Measurements from ENCODE around the gene LAMA5.

LAMA5 gene

DNA sequence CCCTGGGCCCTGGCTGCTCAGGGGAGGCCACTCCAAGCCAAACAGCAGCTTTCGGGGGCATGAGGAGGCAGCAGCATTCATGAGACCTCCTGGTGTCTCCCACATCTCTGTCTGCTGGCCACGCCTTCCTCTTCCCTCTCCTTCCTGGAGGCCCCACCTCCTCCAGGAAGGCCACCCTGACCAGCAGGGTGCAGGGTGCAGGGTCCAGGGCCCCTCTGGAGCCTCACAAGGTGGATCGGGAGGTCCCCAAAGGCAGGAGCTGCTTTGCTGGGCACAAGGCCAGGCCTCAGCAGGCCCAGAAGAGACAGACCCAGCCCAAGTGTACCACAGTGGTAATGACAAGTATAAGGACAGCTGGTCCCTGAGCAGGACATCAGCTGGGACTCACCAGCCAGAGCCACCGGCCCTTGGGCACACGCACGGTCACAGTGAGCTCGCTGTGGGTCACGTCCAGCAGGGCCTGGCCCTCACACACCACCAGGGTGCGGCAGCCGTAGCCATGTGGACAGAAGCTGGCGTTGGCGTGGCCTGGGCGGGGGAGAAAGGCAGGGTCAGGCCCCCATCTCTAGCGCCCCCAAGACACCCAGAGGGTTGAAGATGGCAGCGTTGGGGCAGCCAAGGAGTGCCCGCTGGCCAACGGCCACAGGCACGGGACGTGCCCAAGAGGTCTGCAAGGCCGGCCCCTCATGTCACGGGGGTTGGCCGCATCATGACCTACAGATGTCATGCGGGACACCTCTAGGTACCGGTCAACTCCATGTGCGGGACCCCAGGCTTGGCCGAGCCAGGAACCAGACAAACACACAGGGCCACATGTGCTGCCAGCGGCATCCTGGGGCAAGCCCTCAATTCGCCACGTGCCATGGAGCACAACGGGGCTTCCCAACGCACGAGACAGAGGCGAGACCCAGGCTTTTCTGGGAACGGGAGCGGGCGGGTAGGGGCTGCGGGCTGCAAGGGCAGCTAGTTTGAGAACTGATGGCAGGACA is 37.4 kb downstream of the LAMA5 start:
- DNase-seq (ENCODE audit: low spot score) = no peak

DNA sequence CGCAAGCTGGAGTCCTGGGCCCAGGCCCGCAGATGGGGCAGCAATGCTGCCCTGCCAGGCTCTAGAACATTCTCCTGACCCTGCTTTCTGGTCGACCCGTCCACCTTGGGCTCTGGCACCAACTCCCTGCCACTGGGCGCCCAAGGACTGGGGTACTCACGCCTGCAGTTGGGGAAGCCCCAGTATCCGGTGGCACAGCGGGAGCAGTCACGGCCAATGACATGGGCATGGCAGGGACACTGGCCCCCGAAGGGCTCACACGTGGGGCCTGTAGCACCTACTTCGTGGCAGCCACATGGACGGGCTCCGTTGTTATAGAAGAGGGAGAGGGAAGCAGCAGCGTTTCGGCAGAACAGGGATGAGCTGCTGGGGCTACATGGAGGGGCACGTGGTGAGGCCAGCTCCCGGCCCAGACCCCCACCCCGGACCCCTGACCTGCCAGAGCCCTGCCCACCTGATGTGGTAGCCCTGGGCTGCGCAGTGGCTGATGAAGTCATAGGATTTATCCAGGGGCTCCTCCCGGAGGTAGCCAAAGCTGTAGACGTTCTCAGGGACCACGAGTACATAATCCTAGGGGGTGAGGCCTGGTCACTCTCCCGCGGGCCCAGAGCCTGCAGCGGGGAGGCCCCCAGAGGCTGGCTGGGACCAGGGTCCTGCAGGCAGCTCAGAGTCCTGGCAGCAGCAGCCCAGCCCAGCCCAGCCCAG is 38.3 kb downstream of the LAMA5 start:
- DNase-seq (ENCODE audit: low spot score) = no peak

DNA sequence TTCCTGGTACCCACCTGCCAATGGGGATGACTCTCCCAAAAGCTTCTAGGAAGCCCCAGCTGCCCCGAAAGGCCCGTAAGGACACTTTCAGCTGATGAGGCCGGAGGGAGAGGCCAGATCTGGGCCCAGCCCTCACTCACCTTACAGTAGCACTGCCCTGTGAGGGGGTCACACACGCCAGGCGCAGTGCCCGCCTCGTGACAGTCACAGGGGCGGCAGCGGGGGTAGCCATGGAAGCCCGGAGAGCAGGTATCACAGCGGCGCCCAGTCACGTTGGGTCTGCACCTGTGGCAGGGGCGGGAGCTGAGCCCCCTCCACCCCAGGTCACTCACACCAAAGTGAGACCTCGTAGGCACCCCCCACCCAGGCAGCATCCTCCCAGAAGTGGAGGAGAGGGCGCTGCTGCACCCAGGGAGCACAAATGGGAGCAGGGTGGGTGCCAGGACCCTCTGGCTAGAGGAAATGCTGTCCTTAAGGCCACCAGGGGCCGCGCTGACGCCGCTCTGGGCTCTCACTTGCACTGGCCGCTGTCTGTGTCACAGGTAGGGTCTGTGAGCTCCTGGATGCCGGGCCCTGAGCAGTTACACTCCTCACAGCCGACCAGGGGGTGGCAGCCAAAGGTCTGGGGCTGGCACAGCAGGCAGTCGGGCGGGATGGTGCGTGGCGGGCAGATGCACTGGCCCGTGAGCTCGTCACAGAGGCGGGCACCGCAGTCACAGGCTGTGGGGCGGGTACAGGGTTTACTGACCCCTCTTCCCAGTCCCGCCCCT is 39.2 kb downstream of the LAMA5 start:
- DNase-seq (ENCODE audit: low spot score) = no peak

DNA sequence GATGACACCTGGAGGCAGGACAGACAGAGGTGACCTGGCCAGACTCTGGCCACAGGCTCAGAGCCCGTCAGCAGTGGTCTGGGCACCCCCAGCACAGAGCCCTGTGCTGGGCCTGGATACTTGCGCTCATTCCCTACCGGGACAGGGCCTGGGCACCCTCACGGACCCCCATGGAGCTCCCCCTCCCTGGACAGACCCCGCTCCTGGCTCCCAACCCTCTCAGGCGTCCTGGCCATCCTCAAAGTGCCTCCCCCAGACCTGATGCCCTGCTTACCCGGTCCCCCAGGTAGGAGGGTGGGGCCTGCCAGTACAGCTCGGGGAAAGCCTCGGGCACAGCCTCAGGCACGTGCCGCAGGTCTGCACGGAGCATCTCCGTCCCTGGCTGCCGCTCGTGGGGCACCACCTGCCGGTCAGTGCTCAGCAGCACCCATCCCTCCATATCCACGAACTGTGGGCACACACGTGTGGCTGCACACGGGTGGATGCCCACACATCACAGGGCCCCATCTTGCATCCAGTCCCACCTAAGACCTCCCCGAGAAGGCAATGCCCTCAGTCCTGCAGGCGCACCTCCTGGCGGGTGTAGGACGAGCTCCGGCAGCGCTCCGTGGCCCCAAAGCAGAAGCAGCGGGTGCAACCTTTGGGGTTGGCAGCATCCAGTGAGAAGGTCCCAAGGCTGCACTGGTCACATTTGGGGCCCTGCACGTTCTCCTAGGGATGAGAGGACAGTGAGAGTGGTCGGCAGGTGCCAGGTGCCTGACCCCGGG is 40.0 kb downstream of the LAMA5 start:
- no peak for DNase-seq (ENCODE audit: low spot score)

DNA sequence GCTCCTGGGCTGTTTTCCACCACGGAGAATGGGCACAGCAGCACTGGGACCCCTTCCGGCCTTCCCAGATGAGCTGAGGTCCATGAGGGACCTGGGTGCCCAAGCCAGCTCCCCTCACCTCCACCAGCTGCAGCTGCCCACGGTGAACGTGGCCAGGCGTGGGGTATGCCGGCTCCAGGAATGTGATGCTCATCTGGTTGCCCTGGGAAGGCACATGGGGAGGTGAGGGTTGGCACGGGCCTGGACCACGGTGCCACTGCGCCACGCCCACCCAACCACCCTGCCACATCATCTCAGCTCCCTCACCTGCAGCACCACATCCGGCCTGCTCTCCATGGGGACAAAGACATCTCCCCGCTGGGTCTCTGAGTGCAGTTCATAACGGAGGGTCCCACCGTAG is 40.6 kb downstream of the LAMA5 start:
- no peak for DNase-seq (ENCODE audit: low spot score)

DNA sequence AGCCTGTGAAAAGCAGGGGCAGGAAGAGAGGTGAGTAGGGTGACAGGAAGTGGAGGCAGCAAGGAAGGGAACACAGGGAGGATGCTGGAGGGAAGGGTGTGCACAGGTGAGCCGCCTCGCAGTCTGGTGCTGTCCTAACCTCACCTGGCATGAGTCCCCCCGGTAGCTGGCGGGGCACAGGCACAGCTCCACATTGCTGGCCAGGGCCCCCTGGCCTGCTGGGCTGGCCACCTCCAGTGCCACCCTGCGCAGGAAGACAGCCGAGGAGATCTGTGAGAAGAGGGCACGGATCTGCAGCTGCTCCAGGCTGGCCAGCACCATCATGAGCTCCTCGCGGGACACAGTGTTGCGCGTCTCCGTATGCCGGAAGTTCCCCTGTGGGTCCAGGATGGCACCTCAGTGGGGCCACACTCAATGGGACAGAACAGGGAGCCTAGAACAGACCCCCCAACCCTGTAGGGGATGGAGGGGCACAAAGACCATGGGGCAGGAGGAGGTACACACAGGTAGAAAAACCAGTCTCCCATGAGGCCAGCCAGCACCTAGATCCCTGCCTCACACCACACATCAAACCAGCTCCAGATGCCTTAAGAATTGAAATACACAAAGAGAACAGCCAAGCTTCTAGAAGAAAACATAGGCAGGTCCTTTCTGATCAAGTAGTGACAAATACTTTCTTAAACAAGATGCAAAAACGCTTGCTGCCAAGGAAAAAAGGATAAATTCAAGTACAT is 41.8 kb downstream of the LAMA5 start:
- no peak for DNase-seq (ENCODE audit: low spot score)

DNA sequence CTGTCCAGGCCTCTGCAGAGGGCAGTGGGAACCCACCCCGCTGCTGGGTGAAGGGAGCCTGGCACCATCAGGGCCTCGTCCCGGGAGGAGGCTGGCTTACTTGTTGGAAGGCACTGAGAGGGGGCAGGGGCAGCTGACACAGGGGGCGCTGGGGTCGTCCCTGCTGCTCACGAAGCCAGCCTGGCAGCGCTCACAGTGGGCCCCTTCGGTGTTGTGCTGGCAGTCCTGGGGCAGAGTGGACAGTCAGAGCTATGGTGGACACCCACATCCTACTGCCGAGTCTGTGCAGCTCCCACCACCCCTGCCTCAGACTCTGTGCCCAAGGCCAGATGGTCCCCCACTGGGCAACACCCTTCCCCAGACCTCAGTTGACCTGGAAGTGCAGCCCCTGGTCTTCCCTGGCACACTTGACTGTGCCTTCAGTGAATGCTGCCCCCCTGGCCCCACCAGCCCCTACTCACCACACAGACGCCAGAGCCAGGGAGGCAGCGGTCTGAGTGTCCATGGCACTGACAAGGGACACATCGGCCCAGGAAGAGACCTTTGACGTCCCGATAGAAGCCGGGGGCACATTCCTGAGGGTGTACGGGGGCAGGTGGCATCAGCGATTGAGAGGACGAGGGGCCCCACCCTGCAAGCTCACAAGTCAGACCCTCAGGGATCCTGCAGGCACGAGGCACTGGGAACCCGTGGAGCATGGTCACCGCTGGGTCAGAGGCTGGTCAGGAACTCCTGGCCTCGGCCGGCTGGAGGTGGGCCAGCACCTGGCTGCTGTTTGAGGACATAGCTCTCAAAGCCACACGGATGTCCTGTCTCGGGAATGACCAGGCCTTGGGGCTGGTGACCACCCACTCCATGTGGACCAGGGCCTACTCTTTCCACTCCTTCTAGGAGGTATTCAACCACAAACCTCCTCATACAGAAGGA is 42.9 kb downstream of the LAMA5 start:
- no peak for DNase-seq (ENCODE audit: low spot score)

DNA sequence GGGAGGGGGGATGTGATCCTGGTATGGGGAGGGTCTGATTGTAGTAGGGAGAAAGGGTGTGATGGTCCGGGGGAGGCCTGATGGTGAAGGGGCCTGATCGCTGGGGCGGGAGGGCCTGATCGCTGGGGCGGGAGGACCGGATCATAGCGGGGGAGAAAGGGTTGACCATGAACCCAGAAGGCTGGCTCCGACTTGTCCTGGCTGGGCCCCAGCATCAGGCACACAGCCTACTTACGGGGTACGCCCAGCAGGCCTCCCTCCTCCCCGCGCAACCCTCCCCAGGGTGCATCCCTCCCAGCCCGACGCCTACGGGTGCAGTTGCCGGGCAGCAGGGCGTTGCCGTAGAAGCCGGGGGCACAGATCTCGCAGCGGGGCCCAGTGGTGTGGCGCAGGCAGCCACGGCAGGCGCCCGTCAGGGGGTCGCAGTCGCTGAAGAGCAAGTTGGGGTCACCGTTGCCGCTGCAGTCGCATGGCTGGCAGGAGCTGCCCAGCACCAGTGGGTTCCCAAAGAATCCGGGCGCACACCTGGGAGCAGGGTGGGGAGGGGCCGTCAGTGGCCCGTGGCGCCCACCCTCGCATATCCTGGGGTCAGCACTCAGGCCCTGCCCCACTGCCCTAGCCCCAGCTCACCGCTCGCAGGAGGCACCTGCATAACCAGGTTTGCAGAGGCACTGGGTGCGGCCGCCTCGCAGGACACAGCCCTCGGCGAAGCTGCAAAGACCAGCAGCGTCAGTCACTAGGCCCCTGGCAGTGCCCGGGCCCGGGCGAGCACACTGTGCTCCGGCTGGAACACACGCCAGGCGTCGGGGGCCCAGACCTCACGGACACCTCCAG is 43.7 kb downstream of the LAMA5 start:
- DNase-seq (ENCODE audit: low spot score) = no peak

DNA sequence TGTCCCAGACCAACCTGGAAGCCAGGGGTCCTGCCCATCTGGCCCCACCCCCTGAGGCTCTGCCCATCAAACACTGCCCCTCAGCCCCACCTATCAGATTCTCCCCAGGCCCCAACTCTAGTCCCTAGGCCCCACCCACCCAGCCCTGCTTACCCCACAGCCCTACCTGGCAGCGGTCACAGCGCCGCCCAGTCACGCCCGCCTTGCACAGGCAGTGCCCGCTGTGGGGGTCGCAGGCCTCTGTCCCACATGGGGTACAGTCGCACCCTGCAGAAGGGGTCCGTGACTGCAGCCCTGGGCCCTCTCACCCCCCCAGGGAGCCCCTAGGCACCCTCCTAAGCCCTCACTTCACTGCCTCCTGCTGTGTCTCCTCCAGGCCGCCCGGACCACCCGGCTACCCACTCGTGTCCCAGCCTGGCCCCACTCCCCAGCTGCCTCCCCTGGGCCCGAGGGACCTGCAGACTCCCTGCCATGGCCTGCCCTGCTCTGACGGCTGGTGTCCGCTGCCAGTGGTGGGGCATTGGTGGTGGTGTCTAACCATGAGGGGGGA is 44.5 kb downstream of the LAMA5 start:
- no peak for DNase-seq (ENCODE audit: low spot score)

DNA sequence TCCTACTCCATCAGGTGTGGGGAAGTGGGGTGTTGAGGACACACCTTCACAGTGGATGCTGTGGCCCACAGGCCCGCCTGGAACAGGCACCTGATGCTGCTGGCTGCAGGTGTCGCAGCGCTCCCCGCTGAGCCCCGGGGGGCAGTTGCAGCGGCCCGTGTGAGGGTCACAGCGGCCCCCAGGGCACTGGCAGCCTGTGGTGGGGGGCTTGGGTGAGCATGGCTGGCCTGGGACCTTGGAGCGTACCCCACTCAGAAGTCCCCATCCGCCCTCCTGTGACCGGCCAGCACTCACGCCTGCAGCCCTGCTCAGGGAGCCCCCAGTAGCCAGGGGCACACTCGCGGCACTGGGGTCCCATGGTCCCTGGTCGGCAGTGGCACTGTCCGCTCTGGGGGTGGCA is 45.1 kb downstream of the LAMA5 start:
- no peak for DNase-seq (ENCODE audit: low spot score)

DNA sequence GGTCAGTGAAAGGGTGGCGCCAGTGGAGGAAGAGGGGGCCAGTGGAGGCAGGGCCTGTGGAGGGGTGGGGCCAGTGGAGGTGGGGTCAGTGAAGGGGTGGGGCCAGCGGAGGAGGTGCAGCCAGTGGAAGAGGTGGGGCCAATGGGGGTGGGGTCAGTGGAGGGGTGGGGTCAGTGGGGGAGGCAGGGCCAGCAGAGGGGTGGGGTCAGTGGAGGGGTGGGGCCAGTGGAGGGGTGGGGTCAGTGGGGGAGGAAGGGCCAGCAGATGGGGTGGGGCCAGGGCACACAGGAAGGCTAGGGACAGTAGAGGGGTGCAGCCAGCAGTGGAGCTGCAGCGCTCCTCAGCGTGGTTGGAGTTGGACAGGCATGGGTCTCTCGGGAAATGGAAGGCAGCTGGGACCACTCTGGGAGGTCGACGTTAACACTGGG is 45.6 kb downstream of the LAMA5 start:
- no peak for DNase-seq (ENCODE audit: low spot score)

DNA sequence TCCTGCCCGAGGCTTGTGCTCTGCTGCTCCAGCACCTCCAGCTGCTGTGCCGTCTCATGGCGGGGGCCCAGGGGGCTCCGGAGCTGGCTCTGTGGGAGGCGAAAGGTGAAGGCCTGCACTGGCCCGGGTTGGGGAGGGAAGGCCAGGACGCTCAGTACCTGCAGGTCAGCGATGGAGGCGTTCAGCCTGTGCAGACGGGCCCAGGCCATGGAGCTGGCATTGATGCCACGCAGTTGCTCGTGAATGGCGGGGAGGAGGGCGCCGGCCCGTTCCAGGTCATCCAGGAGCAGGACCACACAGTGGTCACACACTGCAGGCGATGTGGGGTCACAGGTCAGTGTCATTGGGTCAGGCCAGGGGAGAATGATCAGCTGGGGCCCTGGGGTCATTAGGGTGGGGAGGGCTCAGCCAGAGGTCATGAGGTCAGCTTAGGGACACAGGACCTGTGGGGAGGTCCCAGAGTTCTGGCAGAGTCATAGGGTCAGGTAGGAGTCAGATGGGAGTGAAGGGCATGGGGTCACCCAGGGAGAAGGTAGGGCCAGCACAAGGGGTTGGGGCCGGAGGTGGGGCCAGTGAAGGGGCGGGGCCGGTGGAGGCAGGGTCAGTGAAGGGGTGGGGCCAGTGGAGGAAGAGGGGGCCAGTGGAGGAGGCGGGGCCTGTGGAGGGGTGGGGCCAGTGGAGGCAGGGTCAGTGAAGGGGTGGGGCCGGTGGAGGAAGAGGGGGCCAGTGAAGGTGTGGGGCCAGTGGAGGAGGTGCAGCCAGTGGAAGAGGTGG is 46.3 kb downstream of the LAMA5 start:
- DNase-seq (ENCODE audit: low spot score) = no peak

DNA sequence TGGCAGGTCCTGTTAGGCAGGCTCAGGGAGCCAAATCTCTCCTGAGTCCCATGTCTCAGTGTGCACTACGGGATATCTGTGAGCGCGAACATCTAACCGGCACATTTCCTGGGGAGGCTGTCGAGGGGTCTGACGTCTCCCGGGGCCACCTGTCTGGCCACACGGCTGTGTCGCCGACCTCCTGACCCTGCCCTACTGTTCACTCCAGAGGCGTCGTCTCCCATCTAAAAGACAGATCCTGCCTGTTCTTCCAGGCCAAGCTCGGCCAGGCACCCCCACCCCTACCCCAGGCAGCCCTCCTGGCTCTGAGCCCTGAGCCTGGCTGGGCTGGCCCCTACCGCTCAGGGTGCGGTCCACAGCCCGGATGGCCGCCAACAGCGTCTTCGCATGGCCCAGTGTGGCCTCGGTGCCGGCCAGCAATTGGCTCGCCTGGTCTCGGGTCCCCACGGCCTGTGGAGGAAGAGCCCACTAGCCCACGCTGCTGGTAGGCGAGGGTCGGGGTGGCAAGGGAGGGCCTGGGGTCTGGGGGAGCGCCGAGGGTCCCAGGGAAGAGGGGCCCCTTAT is 47.7 kb downstream of the LAMA5 start:
- DNase-seq (ENCODE audit: low spot score) = no peak

DNA sequence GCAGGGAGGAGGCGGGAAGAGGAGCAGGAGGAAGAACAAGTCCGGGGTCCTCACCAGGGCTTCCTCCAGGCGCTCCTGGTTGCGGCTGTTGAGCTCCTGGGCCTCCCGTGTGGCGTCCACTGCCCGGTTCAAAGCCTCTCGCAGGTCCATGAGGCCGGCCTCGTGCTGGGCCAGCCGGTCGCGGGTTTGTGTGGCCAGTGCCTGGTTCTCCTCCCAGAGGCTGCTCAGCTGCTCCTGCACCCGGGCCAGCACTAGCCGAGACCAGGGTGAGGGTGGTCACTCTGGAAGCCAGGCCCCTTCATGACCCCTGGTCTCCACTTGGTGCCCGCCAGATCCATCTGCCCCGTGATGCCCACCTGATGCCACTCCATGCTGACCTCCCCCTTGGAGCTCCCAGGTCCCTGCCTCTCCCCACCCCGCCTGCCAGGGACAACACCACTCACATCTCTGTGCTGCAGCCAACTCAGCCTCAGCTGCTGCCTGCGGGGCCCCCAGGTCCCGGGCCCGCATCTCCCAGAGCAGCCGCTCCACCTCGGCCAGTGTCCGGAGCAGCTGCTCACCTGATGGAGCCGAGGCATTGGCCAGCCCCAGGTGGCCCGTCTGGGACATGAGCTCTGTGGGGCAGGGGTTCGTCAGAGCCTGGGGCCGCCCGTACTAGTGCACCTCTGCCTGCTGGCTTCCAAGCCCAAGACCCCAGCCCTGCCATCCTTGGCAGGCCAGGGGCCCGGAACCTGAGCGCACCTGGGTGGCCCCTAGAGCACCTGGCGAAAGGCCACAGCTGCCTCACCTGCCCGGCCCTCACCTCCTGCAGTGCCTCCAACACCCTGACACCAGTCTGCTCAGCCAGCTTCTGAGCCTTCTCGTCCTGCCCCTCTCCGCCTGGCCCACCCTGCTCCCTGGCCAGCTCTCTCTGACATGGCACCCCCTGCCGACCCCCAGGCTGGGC is 48.4 kb downstream of the LAMA5 start:
- no peak for DNase-seq (ENCODE audit: low spot score)

DNA sequence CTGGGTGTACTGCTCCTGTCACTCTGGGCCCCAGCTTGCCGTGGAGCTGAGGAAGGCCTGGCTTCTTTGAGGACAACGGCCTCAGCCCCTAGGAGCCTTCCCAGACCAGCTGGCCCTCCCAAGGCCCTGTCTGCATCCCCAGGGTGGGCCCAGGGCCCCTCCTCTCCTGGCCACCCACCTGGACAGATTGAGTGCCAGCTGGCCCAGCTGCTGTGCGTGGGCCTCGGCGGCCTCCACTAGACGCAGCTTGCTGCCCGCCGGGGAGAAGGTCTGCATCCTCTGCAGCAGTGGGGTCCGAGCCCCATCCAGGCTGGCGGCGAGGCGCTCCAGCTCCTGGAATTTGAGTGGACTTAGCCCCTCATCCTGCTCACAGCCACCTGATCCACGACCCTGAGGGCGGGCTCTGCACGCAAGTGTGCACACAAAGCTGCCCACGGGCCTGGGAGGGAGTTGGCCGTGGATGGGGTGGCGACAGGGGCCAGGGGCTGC is 49.9 kb downstream of the LAMA5 start:
- DNase-seq (ENCODE audit: low spot score) = no peak
